ENCODE results near the gene RPS21.
"Not testable (repeated sequence)": the region's sequence is repeated elsewhere in the genome, so short reads cannot be mapped to it uniquely, and the experiment has no call there.

Gene RPS21

GRCh38 chr20:62413025-62413570 lies 26.2 kb downstream of the RPS21 start:
- no peak for DNase-seq

GRCh38 chr20:62413896-62414481 lies 27.1 kb downstream of the RPS21 start:
- DNase-seq = no peak

GRCh38 chr20:62415354-62416111 lies 28.6 kb downstream of the RPS21 start:
- no peak for DNase-seq

GRCh38 chr20:62416651-62417637 lies 30.0 kb downstream of the RPS21 start:
- no peak for DNase-seq

GRCh38 chr20:62417981-62418708 lies 31.2 kb downstream of the RPS21 start:
- no peak for DNase-seq

DNA sequence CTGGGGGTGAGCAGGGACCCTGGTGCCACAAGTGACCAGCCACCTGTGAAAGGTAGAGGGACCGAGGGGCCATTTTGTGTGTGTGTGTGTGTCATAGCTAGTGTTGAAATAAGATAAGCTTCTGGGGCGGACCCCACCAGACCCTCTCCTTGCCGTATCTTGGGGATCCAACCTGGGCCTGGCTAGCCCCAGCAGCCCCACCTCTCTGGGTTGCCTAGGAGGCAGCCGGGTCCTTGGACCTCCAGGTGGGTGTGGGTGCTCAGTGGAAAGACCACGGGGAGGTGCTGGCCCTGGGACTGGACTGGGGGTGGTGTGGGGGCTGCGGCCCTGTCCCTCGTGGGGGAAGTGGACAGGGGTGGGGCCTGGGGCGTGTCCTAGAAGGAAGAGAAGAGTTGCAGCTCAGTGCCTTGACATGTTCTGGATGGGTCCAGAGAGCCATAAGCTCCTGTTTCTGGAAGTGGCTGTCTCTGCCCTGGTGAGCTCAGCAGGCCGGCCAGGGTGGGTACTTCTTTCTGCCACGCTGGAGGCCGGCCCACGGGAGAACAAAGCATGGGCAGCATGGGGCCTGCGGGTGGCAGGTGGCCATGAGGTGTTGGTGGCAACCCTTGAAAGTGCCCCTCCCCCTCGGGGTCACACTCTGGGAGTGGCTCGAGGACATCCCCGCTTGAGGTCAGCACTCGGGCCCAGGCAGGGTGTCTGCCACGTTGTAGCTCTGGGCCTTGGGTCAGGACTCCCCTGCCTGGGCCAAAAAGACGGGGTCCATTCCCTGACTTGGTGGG lies 32.0 kb downstream of the RPS21 start:
- no peak for DNase-seq

- DNase-seq = no peak
These were observed 32.9 kb downstream of the RPS21 start for GRCh38 chr20:62419759-62420158.

- DNase-seq = no peak
These were observed 34.2 kb downstream of the RPS21 start for GRCh38 chr20:62420846-62421715.

DNA sequence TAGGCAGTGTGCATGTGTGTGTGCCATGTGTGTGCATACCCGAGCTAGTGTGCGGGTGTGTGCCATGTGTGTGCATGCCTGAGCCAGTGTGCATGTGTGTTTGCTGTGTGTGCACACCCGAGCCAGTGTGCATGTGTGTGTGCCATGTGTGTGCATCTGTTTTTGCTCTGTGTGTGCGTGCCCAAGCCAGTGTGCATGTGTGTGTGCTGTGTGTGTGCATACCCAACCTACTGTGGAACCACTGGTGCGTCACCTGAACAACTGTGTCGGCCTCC lies 34.8 kb downstream of the RPS21 start:
- DNase-seq = no peak

DNA sequence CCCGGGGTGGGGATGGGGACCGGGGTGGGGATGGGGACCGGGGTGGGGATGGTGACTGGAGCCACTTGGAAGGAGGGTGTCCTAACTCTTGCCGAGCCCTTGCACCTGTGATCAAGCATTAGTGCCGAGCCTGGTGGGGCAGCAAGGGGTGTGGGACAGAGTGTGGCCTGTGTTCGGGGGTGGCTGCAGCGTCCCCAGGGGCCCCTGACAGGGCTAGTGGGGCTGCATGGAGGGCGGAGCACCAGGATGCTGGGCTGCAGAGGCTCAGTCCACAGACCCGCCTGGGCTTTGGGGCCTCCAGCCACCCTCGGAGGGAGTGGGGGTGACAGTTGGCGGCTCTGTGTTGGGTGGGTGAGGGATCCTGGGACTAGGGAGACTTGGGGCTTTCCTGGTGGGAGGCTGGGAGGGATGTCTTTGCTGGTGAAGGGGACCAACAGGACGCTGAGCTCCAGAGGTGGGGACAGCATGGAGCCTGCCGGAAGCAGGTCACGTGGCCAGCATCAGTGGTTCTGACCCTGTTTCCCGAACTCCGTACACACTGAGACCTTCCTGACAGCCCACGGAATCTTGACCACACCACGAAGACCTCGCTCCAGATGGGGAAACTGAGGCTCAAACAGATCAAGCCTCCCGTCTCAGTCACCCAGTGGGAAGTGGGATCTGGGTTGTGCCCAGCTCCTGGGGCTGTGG lies 35.9 kb downstream of the RPS21 start:
- DNase-seq = no peak

DNA sequence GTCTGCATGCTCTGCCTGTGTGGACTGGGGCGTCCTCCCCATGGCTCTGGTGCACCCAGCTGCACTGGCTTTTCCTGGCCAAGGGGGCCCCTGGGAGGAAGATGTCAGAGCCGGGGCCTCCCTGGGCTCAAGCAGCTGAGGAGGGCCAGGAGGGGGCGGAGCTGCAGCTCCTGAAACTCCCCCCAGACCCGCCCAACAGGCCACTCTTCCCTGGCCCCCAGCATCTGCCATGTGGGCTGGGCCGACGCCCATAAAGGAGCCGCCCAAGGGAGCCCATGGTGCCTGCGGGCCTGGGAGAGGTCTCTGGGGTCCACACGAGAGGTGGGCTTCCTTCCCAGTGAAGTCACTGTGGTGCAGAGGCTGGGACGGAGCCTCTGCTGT lies 36.4 kb downstream of the RPS21 start:
- DNase-seq = no peak

- DNase-seq = no peak
These were observed 37.6 kb downstream of the RPS21 start for GRCh38 chr20:62424249-62425107.

GRCh38 chr20:62425281-62426058 lies 38.6 kb downstream of the RPS21 start:
- DNase-seq = no peak

- DNase-seq = not testable (repeated sequence)
These were observed 39.1 kb downstream of the RPS21 start for GRCh38 chr20:62426059-62426348.

GRCh38 chr20:62426699-62427131 lies 39.8 kb downstream of the RPS21 start:
- no peak for DNase-seq

DNA sequence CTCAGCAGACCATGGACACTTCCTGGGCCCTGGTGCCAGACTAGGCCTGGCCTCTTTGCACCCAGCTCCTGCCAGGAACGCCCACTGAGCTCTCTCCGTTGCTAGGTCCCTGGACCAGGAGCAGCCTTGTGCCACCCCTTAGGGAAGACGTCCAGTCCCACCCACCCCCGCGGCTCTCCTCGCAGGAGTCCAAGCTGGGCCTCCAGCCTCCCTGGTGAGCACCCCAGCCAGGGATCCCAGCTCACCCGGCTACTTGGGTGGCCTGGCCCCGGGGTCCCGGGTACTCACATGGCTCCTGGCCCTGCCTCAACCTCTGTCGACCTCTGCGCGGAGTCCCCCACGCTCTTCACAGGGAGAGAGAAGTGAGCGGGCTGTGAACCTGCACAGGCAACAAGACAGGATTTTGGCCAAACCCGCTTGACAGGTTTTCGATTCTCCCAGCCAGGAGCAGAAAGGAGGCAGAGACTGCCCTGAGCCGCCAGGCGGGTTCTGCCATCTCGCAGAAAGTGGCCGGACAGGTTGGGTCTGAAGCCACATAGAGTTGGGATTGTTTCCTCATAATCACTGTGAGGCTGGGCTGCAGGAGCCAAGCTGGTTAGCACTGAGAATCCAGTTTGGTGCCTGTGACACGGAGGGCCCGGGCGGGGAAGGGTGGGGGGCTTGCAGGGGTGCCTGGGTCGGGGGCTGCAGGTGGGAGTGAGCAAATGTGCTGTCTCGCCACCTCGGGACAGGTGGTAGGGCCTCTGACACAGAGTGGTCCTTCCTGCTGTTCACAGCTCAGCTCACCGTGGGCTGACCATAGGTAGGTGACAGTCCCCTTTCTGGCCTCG lies 40.5 kb downstream of the RPS21 start, which contains the start of gene RBBP8NL:
TSS of gene RBBP8NL (minus strand) at position 368 of the 830 bp plus-strand sequence. CDS start 7,892 bp downstream, outside the sequence.
- no peak for DNase-seq

GRCh38 chr20:62428002-62428372 lies 41.1 kb downstream of the RPS21 start:
- DNase-seq = no peak
